GM23338 (cell line): Measurements from ENCODE around the gene FBXO47. TPM values are rescaled to one million over a fixed set of nuclear protein-coding genes. Genes with fewer than 3 reads are reported as not detected.

Experiments used
- ATAC-seq: fragments of 200-7000 bp; cut with Tn5 transposase; 3 replicates; pipeline ENCODE4 v1.9.1; 2020
- DNase-seq: peaks from one replicate; pipeline ENCODE4 v3.0.0-alpha.2; 2015; ENCODE audit warnings: low spot score
- H2AFZ ChIP-seq: fragments of 200-600 bp; sonication (generic); 2 replicates; pipeline ENCODE4 v1.8.0; 2016; ENCODE audit warnings: antibody characterized with exemption, mild to moderate bottlenecking, moderate library complexity
- H3F3A ChIP-seq: fragments of 200-600 bp; sonication (generic); replicated peaks from 2 replicates; pipeline ENCODE4 v1.8.0; 2017; ENCODE audit warnings: antibody characterized with exemption, mixed run types, low read depth
- H3K27ac ChIP-seq: fragments of 200-600 bp; sonication (generic); 2 replicates; pipeline ENCODE4 v1.6.1; 2016; ENCODE audit warnings: low read depth
- H3K27me3 ChIP-seq: fragments of 200-600 bp; sonication (generic); 2 replicates; pipeline ENCODE4 v1.8.0; 2016; ENCODE audit warnings: mild to moderate bottlenecking, mixed run types, moderate library complexity; ENCODE audit not compliant: insufficient read depth
- H3K36me3 ChIP-seq: fragments of 200-600 bp; sonication (generic); 2 replicates; pipeline ENCODE4 v1.8.0; 2016; ENCODE audit warnings: mild to moderate bottlenecking; ENCODE audit not compliant: insufficient read depth
- H3K4me1 ChIP-seq: fragments of 200-600 bp; sonication (generic); 2 replicates; pipeline ENCODE4 v1.8.0; 2016; ENCODE audit warnings: mild to moderate bottlenecking, moderate library complexity; ENCODE audit not compliant: insufficient read depth
- H3K4me2 ChIP-seq: fragments of 200-600 bp; sonication (generic); 2 replicates; pipeline ENCODE4 v1.7.1; 2017; ENCODE audit warnings: mixed run types
- H3K4me3 ChIP-seq: fragments of 200-600 bp; sonication (generic); 2 replicates; pipeline ENCODE4 v1.6.1; 2016; ENCODE audit warnings: mixed run types
- H3K79me2 ChIP-seq: fragments of 200-600 bp; sonication (generic); replicated peaks from 2 replicates; pipeline ENCODE4 v1.8.0; 2017; ENCODE audit warnings: mild to moderate bottlenecking; ENCODE audit not compliant: insufficient read depth
- H3K9me2 ChIP-seq: fragments of 200-600 bp; sonication (generic); 2 replicates; pipeline ENCODE4 v1.8.0; 2017; ENCODE audit not compliant: insufficient read depth
- H4K20me1 ChIP-seq: fragments of 200-600 bp; sonication (generic); replicated peaks from 2 replicates; pipeline ENCODE4 v1.8.0; 2017; ENCODE audit warnings: mild to moderate bottlenecking; ENCODE audit not compliant: insufficient read depth
- H3K27ac Mint-ChIP-seq: 2 replicates; pipeline ENCODE4 v1.8.0; 2020; ENCODE audit warnings: inconsistent platforms, mild to moderate bottlenecking, moderate library complexity, mixed read lengths
- H3K27me3 Mint-ChIP-seq: 3 replicates; pipeline ENCODE4 v1.8.0; 2022; ENCODE audit warnings: low read depth, mild to moderate bottlenecking, moderate library complexity, mixed read lengths, inconsistent platforms; ENCODE audit not compliant: insufficient read depth, poor library complexity
- H3K36me3 Mint-ChIP-seq: 3 replicates; pipeline ENCODE4 v1.8.0; 2021; ENCODE audit warnings: low read depth, mild to moderate bottlenecking, inconsistent platforms, moderate library complexity, mixed read lengths
- H3K4me1 Mint-ChIP-seq: 3 replicates; pipeline ENCODE4 v1.8.0; 2020; ENCODE audit warnings: mild to moderate bottlenecking, inconsistent platforms, mixed read lengths
- H3K4me3 Mint-ChIP-seq: 3 replicates; pipeline ENCODE4 v1.8.0; 2021; ENCODE audit warnings: moderate library complexity, mild to moderate bottlenecking, inconsistent platforms, mixed read lengths
- H3K9me3 Mint-ChIP-seq: 3 replicates; pipeline ENCODE4 v1.8.0; 2020; ENCODE audit warnings: moderate library complexity, mild to moderate bottlenecking, inconsistent platforms, mixed read lengths
- CREB1 ChIP-seq: fragments of 250-450 bp; sonication (Bioruptor Pico); IDR thresholded peaks from 2 replicates; pipeline ENCODE4 v1.5.0; 2020; ENCODE audit warnings: low read depth, mild to moderate bottlenecking, moderate library complexity
- CTCF ChIP-seq, 2 experiments: fragments of 200-600 bp in 1 of 2; sonication (generic) in 1 of 2; conservative IDR thresholded peaks; 2 replicates each; pipeline versions ENCODE4 v1.5.1 to v1.6.1; 2016 to 2017; ENCODE audit warnings: antibody characterized with exemption in 2 of 2, low read depth in 2 of 2, mild to moderate bottlenecking in 2 of 2, moderate library complexity in 1 of 2
- ETS1 ChIP-seq: IDR thresholded peaks from 2 replicates; pipeline ENCODE4 v1.6.1; 2016; ENCODE audit warnings: antibody characterized with exemption
- EZH2 ChIP-seq: fragments of 200-600 bp; sonication (generic); IDR thresholded peaks from one replicate; pipeline ENCODE4 v1.8.0; 2017; ENCODE audit warnings: antibody characterized with exemption, mild to moderate bottlenecking, low read depth; ENCODE audit not compliant: unreplicated experiment
- EZH2phosphoT487 ChIP-seq: fragments of 200-600 bp; sonication (generic); IDR thresholded peaks from one replicate; pipeline ENCODE4 v1.8.1; 2018; ENCODE audit warnings: antibody characterized with exemption; ENCODE audit not compliant: unreplicated experiment
- JUNB ChIP-seq: IDR thresholded peaks from one replicate; pipeline ENCODE4 v1.6.1; 2016; ENCODE audit warnings: antibody characterized with exemption; ENCODE audit not compliant: unreplicated experiment
- NANOG ChIP-seq: IDR thresholded peaks from 2 replicates; pipeline ENCODE4 v1.6.1; 2016; ENCODE audit warnings: antibody characterized with exemption, borderline replicate concordance
- POLR2AphosphoS5 ChIP-seq: IDR thresholded peaks from 2 replicates; pipeline ENCODE4 v1.6.1; 2016; ENCODE audit warnings: antibody characterized with exemption, low read depth
- REST ChIP-seq: IDR thresholded peaks from one replicate; pipeline ENCODE4 v1.6.1; 2018; ENCODE audit warnings: antibody characterized with exemption; ENCODE audit not compliant: unreplicated experiment
- STAT1 ChIP-seq: IDR thresholded peaks from one replicate; pipeline ENCODE4 v1.6.1; 2016; ENCODE audit warnings: antibody characterized with exemption; ENCODE audit not compliant: unreplicated experiment
- ZNF114 ChIP-seq: fragments of 250-450 bp; sonication (Bioruptor Pico); IDR thresholded peaks from 2 replicates; pipeline ENCODE4 v1.5.0; 2020; ENCODE audit warnings: mild to moderate bottlenecking, moderate library complexity
- ZNF331 ChIP-seq: fragments of 250-450 bp; sonication (Bioruptor Pico); IDR thresholded peaks from 2 replicates; pipeline ENCODE4 v1.5.0; 2020; ENCODE audit warnings: low read depth, mild to moderate bottlenecking, moderate library complexity
- ZNF462 ChIP-seq: fragments of 250-450 bp; sonication (Bioruptor Pico); IDR thresholded peaks from 2 replicates; pipeline ENCODE4 v1.5.0; 2020; ENCODE audit warnings: mild to moderate bottlenecking, moderate library complexity
- polyA plus RNA-seq: library from polyadenylated mRNA; unstranded; fragments of >200 nt; fragmentation: Nextera tagmentation; extraction: Ambion mirVana; gene quantifications from 2 replicates; pipeline ENCODE4 v1.2.1, GENCODE V29; 2016
- total RNA-seq: library from RNA; depleted of rRNA; stranded (reverse); fragments of >200 nt; shearing (Covaris generic); gene quantifications from 2 replicates; pipeline ENCODE4 v1.2.3, GENCODE V29; 2014

The FBXO47 gene
- total and polyA plus RNA-seq, 2 experiments from 2014 or later = not detected

GRCh38 chr17:38898291-38898679, 68.9 kb downstream of the FBXO47 start:
- Histone ChIP-seq H3K4me3 (no peak overlapping the region), H3K36me3 (no peaks in the 10 kb centered on the region), H2AFZ (no peak overlapping the region), H3K9me2 (no peaks in the 10 kb centered on the region), H3K27ac (0 out of 2 replicates have a peak overlapping the region, but pooled peaks have one; percentile 19), H3K27me3 (no peaks in the 10 kb centered on the region), H3K4me2 (no peak overlapping the region), H3K79me2 (peaks cover 9% of the 10 kb centered on the region; the same call in 1 of the 2 replicates), H4K20me1 (peaks cover 4% of the 10 kb centered on the region; the same call in 1 of the 2 replicates), H3K4me1 (peaks cover 35% of the 10 kb centered on the region), H3F3A (0 out of 2 replicates have a peak, but pooled peaks cover 14% of the 10 kb centered on the region)
- H3K4me3 Mint-ChIP-seq = no peak overlapping the region
- H3K36me3 Mint-ChIP-seq = peaks cover 39% of the 10 kb centered on the region
- ATAC-seq (no peak), DNase-seq (no peak)
- peaks cover 38% of the 10 kb centered on the region for H3K4me1 Mint-ChIP-seq
- 0 out of 2 replicates have a peak overlapping the region, but pooled peaks have one; percentile 77 for H3K27ac Mint-ChIP-seq
- TF ChIP-seq CTCF (conservative IDR thresholded peaks at IDR 0.05; ENCODE audit: low read depth in 2 of 2) = no peak
- TF ChIP-seq ZNF462 = no peak
- no peak for TF ChIP-seq REST
- no peak for TF ChIP-seq JUNB
- no peak for TF ChIP-seq CREB1 (CRISPR knock-in tag)
- no peak for TF ChIP-seq STAT1
- no peak for TF ChIP-seq NANOG
- no peak for TF ChIP-seq EZH2phosphoT487
- no peak for TF ChIP-seq EZH2
- TF ChIP-seq ETS1 = no peak
- no peak for TF ChIP-seq ZNF114
- no peak for TF ChIP-seq POLR2AphosphoS5
- TF ChIP-seq ZNF331 (CRISPR knock-in tag) = no peak
- no peaks in the 10 kb centered on the region for H3K9me3 Mint-ChIP-seq
- H3K27me3 Mint-ChIP-seq = peaks cover 4% of the 10 kb centered on the region
